HL-60 (cell line): ENCODE data around the gene RBMS3.

ENCODE experiments used
- DNase-seq, 2 experiments: peaks; one replicate each; pipeline ENCODE4 v3.0.0-alpha.2; 2010 to 2020; ENCODE audit warnings: low read depth in 1 of 2, low spot score in 1 of 2
- H3K27ac ChIP-seq: fragments of 250-450 bp; sonication (Bioruptor Pico); replicated peaks from 2 replicates; pipeline ENCODE4 v1.5.1; 2020; ENCODE audit warnings: mild to moderate bottlenecking, moderate library complexity
- H3K27me3 ChIP-seq: fragments of 250-450 bp; sonication (Bioruptor Pico); 2 replicates; pipeline ENCODE4 v1.5.1; 2021; ENCODE audit warnings: mild to moderate bottlenecking, moderate library complexity; ENCODE audit not compliant: insufficient read depth, poor library complexity, severe bottlenecking
- H3K4me3 ChIP-seq: replicated peaks from 2 replicates; pipeline ENCODE4 v1.5.1; 2011; ENCODE audit warnings: mild to moderate bottlenecking, control low read depth, low read length; ENCODE audit not compliant: insufficient read depth
- GABPA ChIP-seq: IDR thresholded peaks from 2 replicates; pipeline ENCODE4 v1.6.1; 2012; ENCODE audit warnings: low read depth
- POLR2AphosphoS5 ChIP-seq: IDR thresholded peaks from 2 replicates; pipeline ENCODE4 v1.6.1; 2012; ENCODE audit warnings: low read depth
- SPI1 ChIP-seq: IDR thresholded peaks from 2 replicates; pipeline ENCODE4 v1.6.1; 2012; ENCODE audit warnings: low read depth, mild to moderate bottlenecking, borderline replicate concordance
- TF ChIP-seq, protein P1 (sequence below): IDR thresholded peaks from 2 replicates; pipeline ENCODE4 v1.6.1; 2012; ENCODE audit warnings: low read depth; ENCODE audit not compliant: insufficient replicate concordance
- TF ChIP-seq, protein P2 (sequence below): IDR thresholded peaks from one replicate; pipeline ENCODE4 v1.5.1; 2011; ENCODE audit warnings: low read length, control low read depth, inconsistent platforms; ENCODE audit not compliant: insufficient read depth

Gene RBMS3

DNA sequence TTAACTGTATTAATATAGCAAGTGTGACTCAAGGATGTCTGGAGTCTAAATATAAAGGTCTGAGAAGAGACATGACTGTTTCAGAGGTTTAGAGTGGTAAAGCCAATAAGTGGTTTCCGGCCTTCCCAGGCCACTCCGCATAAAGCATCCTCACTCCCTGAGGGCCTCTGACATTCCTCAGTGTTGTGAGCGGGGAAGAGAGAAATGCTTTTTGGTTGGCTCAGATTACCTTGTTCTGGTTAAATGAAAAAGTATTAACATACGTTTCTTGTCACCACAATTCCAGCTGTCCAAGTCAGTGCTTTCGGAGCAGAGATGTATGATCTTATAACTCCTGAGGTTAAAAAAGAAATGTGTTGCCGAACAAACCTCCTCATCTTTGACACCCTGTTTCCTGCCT is 103.8 kb downstream of the RBMS3 start:
- no peak overlapping the region for H3K4me3 ChIP-seq
- no peak overlapping the region for H3K27ac ChIP-seq
- no peak for DNase-seq
- TF ChIP-seq, protein P1, sequence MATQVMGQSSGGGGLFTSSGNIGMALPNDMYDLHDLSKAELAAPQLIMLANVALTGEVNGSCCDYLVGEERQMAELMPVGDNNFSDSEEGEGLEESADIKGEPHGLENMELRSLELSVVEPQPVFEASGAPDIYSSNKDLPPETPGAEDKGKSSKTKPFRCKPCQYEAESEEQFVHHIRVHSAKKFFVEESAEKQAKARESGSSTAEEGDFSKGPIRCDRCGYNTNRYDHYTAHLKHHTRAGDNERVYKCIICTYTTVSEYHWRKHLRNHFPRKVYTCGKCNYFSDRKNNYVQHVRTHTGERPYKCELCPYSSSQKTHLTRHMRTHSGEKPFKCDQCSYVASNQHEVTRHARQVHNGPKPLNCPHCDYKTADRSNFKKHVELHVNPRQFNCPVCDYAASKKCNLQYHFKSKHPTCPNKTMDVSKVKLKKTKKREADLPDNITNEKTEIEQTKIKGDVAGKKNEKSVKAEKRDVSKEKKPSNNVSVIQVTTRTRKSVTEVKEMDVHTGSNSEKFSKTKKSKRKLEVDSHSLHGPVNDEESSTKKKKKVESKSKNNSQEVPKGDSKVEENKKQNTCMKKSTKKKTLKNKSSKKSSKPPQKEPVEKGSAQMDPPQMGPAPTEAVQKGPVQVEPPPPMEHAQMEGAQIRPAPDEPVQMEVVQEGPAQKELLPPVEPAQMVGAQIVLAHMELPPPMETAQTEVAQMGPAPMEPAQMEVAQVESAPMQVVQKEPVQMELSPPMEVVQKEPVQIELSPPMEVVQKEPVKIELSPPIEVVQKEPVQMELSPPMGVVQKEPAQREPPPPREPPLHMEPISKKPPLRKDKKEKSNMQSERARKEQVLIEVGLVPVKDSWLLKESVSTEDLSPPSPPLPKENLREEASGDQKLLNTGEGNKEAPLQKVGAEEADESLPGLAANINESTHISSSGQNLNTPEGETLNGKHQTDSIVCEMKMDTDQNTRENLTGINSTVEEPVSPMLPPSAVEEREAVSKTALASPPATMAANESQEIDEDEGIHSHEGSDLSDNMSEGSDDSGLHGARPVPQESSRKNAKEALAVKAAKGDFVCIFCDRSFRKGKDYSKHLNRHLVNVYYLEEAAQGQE, result no peak
- TF ChIP-seq POLR2AphosphoS5 (no peak), SPI1 (no peak), GABPA (no peak)
- TF ChIP-seq, protein P2, sequence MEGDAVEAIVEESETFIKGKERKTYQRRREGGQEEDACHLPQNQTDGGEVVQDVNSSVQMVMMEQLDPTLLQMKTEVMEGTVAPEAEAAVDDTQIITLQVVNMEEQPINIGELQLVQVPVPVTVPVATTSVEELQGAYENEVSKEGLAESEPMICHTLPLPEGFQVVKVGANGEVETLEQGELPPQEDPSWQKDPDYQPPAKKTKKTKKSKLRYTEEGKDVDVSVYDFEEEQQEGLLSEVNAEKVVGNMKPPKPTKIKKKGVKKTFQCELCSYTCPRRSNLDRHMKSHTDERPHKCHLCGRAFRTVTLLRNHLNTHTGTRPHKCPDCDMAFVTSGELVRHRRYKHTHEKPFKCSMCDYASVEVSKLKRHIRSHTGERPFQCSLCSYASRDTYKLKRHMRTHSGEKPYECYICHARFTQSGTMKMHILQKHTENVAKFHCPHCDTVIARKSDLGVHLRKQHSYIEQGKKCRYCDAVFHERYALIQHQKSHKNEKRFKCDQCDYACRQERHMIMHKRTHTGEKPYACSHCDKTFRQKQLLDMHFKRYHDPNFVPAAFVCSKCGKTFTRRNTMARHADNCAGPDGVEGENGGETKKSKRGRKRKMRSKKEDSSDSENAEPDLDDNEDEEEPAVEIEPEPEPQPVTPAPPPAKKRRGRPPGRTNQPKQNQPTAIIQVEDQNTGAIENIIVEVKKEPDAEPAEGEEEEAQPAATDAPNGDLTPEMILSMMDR, result no peak
- H3K27me3 ChIP-seq, result no peaks in the 10 kb centered on the region

DNA sequence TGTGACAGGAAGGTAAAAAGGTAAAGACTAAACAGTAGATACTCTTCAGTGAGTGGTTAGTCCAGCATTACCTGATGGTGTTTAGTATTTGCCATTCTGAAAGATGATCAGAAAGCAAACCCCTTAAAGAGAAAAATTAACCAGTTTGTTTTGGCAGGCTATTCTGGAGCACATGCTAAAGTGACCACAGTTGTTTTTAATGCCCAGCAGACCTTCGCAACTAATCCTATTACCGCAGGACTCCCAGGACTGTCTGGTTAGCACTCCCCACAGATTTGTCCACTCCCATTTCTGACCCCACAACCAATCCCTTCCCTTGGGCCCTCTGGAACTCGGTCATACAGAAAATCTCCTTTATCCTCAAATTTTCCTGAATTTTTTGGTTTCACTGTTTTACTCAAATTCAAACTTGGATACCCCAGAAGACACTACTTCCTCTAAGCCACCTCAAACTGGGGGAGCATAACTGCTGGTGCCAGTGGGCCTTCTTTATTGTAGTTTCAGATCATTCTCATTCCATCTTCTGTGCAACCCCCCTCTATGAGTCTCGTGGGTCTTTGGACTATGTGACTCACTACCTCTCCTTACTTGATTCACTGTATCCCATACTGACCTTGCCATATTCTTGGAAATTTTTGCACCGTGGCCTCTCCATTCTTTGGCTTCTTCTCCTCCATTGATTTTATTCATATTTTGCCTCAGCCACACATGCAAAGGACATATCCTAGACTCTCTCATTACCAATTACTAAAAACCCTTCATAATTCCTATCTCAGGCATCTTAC is 104.4 kb downstream of the RBMS3 start:
- no peak for TF ChIP-seq POLR2AphosphoS5
- TF ChIP-seq, protein P2, result no peak
- no peak for TF ChIP-seq GABPA
- TF ChIP-seq, protein P1, result no peak
- DNase-seq, result no peak
- H3K27me3 ChIP-seq, result no peaks in the 10 kb centered on the region
- H3K27ac ChIP-seq, result no peak overlapping the region
- H3K4me3 ChIP-seq, result no peak overlapping the region

DNA sequence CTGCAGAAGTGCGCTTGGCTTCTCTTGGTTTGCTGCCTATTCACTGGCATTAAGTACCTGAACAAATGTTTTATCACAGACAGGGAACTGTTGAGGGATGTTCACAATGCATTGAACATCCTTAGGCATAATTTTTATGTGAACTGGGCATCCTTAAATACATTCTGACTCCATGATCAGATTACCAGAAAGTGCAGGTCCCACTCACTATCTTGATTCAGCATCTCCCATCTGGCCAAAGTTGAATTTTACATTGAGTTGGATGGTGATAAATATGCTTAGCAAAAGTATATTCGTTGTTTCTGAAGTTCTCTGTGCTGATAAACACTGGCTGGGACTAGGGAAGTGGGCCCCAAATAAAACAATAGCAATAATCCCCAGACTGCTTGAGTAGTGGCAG is 108.5 kb downstream of the RBMS3 start:
- DNase-seq, result no peak
- no peak overlapping the region for H3K4me3 ChIP-seq
- TF ChIP-seq, protein P2, result no peak
- TF ChIP-seq SPI1 (no peak), POLR2AphosphoS5 (no peak), GABPA (no peak)
- TF ChIP-seq, protein P1, result no peak
- no peaks in the 10 kb centered on the region for H3K27me3 ChIP-seq
- no peak overlapping the region for H3K27ac ChIP-seq
